IPS-NIHi7 (cell line): Measurements from ENCODE around the gene PITRM1.

Source experiments
- DNase-seq: peaks from one replicate; pipeline ENCODE4 v3.0.0; 2012; ENCODE audit warnings: mixed read lengths; ENCODE audit errors: extremely low spot score

PITRM1 gene

GRCh38 chr10:3167611-3168330 lies 4.8 kb downstream of the PITRM1 start:
- DNase-seq = no peak

- no peak for DNase-seq
These were observed 5.9 kb downstream of the PITRM1 start for GRCh38 chr10:3166496-3167290.

GRCh38 chr10:3165196-3165595 lies 7.4 kb downstream of the PITRM1 start:
- no peak for DNase-seq

GRCh38 chr10:3163879-3164278 lies 8.7 kb downstream of the PITRM1 start:
- no peak for DNase-seq

GRCh38 chr10:3162533-3162932 lies 10.0 kb downstream of the PITRM1 start:
- DNase-seq = peak; percentile 68

GRCh38 chr10:3159152-3159551 lies 13.4 kb downstream of the PITRM1 start:
- no peak for DNase-seq

- no peak for DNase-seq
These were observed 17.9 kb downstream of the PITRM1 start for GRCh38 chr10:3154666-3155065.

- no peak for DNase-seq
These were observed 20.0 kb downstream of the PITRM1 start for GRCh38 chr10:3152566-3152935.

GRCh38 chr10:3151889-3152565 lies 20.6 kb downstream of the PITRM1 start:
- no peak for DNase-seq

- no peak for DNase-seq
These were observed 21.6 kb downstream of the PITRM1 start for GRCh38 chr10:3150961-3151360.

- no peak for DNase-seq
These were observed 22.2 kb downstream of the PITRM1 start for GRCh38 chr10:3150366-3150765.

- DNase-seq = no peak
These were observed 22.7 kb downstream of the PITRM1 start for GRCh38 chr10:3149918-3150317.

- no peak for DNase-seq
These were observed 23.6 kb downstream of the PITRM1 start for GRCh38 chr10:3148994-3149393.

- no peak for DNase-seq
These were observed 24.5 kb downstream of the PITRM1 start for GRCh38 chr10:3148041-3148440.

- DNase-seq = no peak
These were observed 25.3 kb downstream of the PITRM1 start for GRCh38 chr10:3147117-3147820.

- no peak for DNase-seq
These were observed 26.3 kb downstream of the PITRM1 start for GRCh38 chr10:3146289-3146688.

- no peak for DNase-seq
These were observed 27.2 kb downstream of the PITRM1 start for GRCh38 chr10:3145366-3145765.

- no peak for DNase-seq
These were observed 28.7 kb downstream of the PITRM1 start for GRCh38 chr10:3143791-3144434.

- DNase-seq = no peak
These were observed 29.2 kb downstream of the PITRM1 start for GRCh38 chr10:3143366-3143765.

GRCh38 chr10:3142146-3142875 lies 30.3 kb downstream of the PITRM1 start:
- DNase-seq = no peak
